Trophoblast cell (in vitro differentiated cells and primary cell): ENCODE measurements around the gene GSE1.

ENCODE experiments used
- DNase-seq, 2 donors: peaks; one replicate each; pipeline ENCODE4 v3.0.0-alpha.2; 2016
- H2AFZ ChIP-seq: 2 replicates; pipeline ENCODE4 v1.6.1; 2013; ENCODE audit warnings: low read length, moderate library complexity, mild to moderate bottlenecking; ENCODE audit not compliant: insufficient read depth, poor library complexity
- H2AK5ac ChIP-seq: 2 replicates; pipeline ENCODE4 v1.6.1; 2013; ENCODE audit warnings: mild to moderate bottlenecking, low read length
- H2BK120ac ChIP-seq: 2 replicates; pipeline ENCODE4 v1.6.1; 2013; ENCODE audit warnings: low read length, mild to moderate bottlenecking, moderate library complexity; ENCODE audit not compliant: insufficient read depth, poor library complexity
- H2BK12ac ChIP-seq: 2 replicates; pipeline ENCODE4 v1.6.1; 2013; ENCODE audit warnings: mild to moderate bottlenecking, low read length, moderate library complexity
- H2BK5ac ChIP-seq: 2 replicates; pipeline ENCODE4 v1.6.1; 2013; ENCODE audit warnings: low read length, low read depth, moderate library complexity, mild to moderate bottlenecking; ENCODE audit not compliant: poor library complexity
- H3K14ac ChIP-seq: 2 replicates; pipeline ENCODE4 v1.6.1; 2013; ENCODE audit warnings: mild to moderate bottlenecking, low read length
- H3K18ac ChIP-seq: 2 replicates; pipeline ENCODE4 v1.6.1; 2013; ENCODE audit warnings: mild to moderate bottlenecking, low read length
- H3K23ac ChIP-seq: 2 replicates; pipeline ENCODE4 v1.6.1; 2013; ENCODE audit warnings: low read length
- H3K27ac ChIP-seq: 2 replicates; pipeline ENCODE4 v1.5.1; 2013; ENCODE audit warnings: low read depth, mild to moderate bottlenecking, inconsistent platforms, low read length, moderate library complexity
- H3K27me3 ChIP-seq: 2 replicates; pipeline ENCODE4 v1.6.1; 2013; ENCODE audit warnings: inconsistent platforms, mild to moderate bottlenecking, low read length, moderate library complexity; ENCODE audit not compliant: insufficient read depth
- H3K36me3 ChIP-seq, 2 experiments: 1 replicate in 1 of 2; 2 replicates in 1 of 2; pipeline ENCODE4 v1.6.1; 2013; ENCODE audit warnings: low read length in 2 of 2, mild to moderate bottlenecking in 2 of 2, moderate library complexity in 1 of 2; ENCODE audit not compliant: insufficient read depth in 2 of 2, control insufficient read depth in 1 of 2
- H3K4ac ChIP-seq: 2 replicates; pipeline ENCODE4 v1.6.1; 2013; ENCODE audit warnings: low read depth, mild to moderate bottlenecking, low read length, moderate library complexity
- H3K4me1 ChIP-seq, 2 experiments: 1 replicate in 1 of 2; 2 replicates in 1 of 2; pipeline ENCODE4 v1.6.1; 2013; ENCODE audit warnings: low read length in 2 of 2, mild to moderate bottlenecking in 2 of 2, moderate library complexity in 1 of 2; ENCODE audit not compliant: insufficient read depth in 2 of 2, control insufficient read depth in 1 of 2
- H3K4me2 ChIP-seq: 2 replicates; pipeline ENCODE4 v1.6.1; 2013; ENCODE audit warnings: inconsistent platforms, mild to moderate bottlenecking, low read length, moderate library complexity
- H3K4me3 ChIP-seq: 2 replicates; pipeline ENCODE4 v1.5.1; 2013; ENCODE audit warnings: mild to moderate bottlenecking, low read depth, low read length, inconsistent platforms
- H3K79me1 ChIP-seq: one replicate; pipeline ENCODE4 v1.6.1; 2013; ENCODE audit warnings: low read length
- H3K79me2 ChIP-seq: 2 replicates; pipeline ENCODE4 v1.6.1; 2013; ENCODE audit warnings: low read length, mild to moderate bottlenecking; ENCODE audit not compliant: control insufficient read depth, insufficient read depth, poor library complexity
- H3K9ac ChIP-seq: 2 replicates; pipeline ENCODE4 v1.6.1; 2013; ENCODE audit warnings: mild to moderate bottlenecking, low read length
- H3K9me3 ChIP-seq: 2 replicates; pipeline ENCODE4 v1.6.1; 2013; ENCODE audit warnings: low read depth, mild to moderate bottlenecking, control low read depth, inconsistent platforms, low read length; ENCODE audit not compliant: insufficient read depth
- H4K12ac ChIP-seq: 2 replicates; pipeline ENCODE4 v1.6.1; 2013; ENCODE audit warnings: low read depth, mild to moderate bottlenecking, low read length, moderate library complexity
- H4K8ac ChIP-seq: 2 replicates; pipeline ENCODE4 v1.6.1; 2013; ENCODE audit warnings: low read depth, mild to moderate bottlenecking, low read length, moderate library complexity
- H4K91ac ChIP-seq: one replicate; pipeline ENCODE4 v1.6.1; 2013; ENCODE audit warnings: low read depth, mild to moderate bottlenecking, low read length, moderate library complexity
- WGBS: extraction: QIAGEN DNeasy Blood & Tissue Kit; methylation state at CpG from one replicate; pipeline ENCODE4 v1.1.7; 2013; ENCODE audit warnings: missing lambda C conversion rate; ENCODE audit not compliant: insufficient read length, insufficient coverage; ENCODE audit errors: extremely low coverage; 5-methylcytosine and 5-hydroxymethylcytosine counted together

GSE1 gene

DNA sequence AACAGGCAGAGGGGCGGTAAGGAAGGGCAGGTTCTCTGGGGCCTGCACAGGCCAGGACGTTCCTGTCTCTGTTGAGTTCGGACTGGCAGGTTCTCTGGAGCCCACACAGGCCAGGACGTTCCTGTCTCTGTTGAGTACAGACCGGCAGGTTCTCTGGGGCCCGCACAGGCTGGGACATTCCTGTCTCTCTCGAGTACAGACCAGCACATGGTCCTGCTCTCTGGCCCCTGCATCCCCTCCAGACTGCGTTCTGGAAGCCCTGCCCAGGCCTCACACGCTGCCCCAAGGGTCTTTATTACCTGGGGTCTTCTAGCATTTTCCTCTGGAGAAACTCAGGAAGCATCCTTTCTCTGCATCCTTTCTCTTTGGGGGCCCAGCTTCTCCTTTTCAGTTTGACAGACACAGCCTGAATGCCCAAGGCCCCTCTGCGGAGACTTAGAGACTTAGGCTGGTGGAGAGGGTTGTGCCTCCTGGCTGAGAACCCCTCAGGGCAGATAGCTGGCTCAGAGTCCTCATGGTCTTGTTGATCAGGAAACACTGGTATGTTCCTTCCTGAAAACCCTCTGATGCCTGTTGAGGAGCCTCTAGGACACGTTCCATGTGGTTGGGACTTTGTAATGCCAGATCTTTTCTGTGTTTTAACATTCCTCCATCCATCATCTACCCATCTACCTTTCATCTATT is 18.0 kb upstream of the GSE1 start:
- Histone ChIP-seq H2BK5ac (no peak overlapping the region), H3K18ac (no peak overlapping the region), H2AK5ac (no peak overlapping the region), H3K27ac (no peak overlapping the region), H3K9me3 (peaks cover 4% of the 10 kb centered on the region), H2AFZ (no peak overlapping the region), H3K4me2 (no peak overlapping the region), H3K4me3 (peak overlapping the region; percentile 5), H3K27me3 (no peaks in the 10 kb centered on the region), H3K79me2 (no peaks in the 10 kb centered on the region), H2BK120ac (no peak overlapping the region), H3K23ac (no peak overlapping the region), H3K4ac (no peak overlapping the region), H3K4me1 (peaks cover 2 to 8% of the 10 kb centered on the region in 2 experiments), H3K9ac (no peak overlapping the region), H4K12ac (no peak overlapping the region), H4K91ac (no peak overlapping the region), H3K79me1 (no peaks in the 10 kb centered on the region), H2BK12ac (no peak overlapping the region), H4K8ac (no peak overlapping the region), H3K14ac (no peak overlapping the region), H3K36me3 (peaks cover 0 to 6% of the 10 kb centered on the region in 2 experiments)
- no CpG with 5 or more reads among the region's 11 CpGs for WGBS
- peak; percentile 50 to 80 for DNase-seq

DNA sequence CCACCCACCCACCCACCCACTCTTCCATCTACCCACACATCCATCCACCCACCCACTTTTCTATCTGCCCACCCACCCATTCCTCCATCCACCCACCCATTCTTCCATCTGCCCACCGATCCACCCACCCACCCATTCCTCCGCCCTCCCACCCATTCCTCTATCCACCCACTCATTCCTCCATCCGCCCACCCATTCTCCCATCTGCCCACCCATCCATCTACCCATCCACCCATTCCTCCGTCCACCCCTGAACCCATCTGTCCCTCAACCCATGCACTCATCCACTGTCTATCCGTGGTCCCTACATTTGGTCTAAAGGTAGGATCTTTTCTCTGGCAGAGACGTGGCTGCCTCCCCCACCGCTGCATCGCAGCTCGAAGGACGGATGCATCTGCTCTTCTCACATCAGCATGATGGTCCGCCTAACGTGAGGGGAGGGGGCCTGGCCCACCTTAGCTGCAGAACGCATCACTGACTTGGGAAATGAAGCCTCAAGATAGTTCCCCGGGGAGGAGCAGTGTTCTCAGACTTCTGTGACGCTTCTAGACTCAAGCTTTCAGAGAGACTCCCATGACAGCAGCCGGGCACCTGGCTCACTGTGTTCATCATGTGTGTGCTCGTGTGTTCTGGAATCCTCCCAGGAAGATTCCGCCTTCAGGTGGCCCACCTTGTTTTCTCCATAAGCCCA is 17.2 kb upstream of the GSE1 start:
- no peak overlapping the region for H4K8ac ChIP-seq
- H3K9ac ChIP-seq = no peak overlapping the region
- no peak overlapping the region for H3K4ac ChIP-seq
- no peak overlapping the region for H2BK12ac ChIP-seq
- no peaks in the 10 kb centered on the region for H3K9me3 ChIP-seq
- H3K23ac ChIP-seq = no peak overlapping the region
- WGBS = 93% methylated on average over 3 of the region's 18 CpGs
- no peaks in the 10 kb centered on the region for H3K79me1 ChIP-seq
- H3K79me2 ChIP-seq = no peaks in the 10 kb centered on the region
- no peak overlapping the region for H3K4me3 ChIP-seq
- H4K12ac ChIP-seq = no peak overlapping the region
- no peak overlapping the region for H3K14ac ChIP-seq
- H3K4me1 ChIP-seq = peaks cover 2 to 8% of the 10 kb centered on the region in 2 experiments
- no peak overlapping the region for H3K18ac ChIP-seq
- H2BK5ac ChIP-seq = no peak overlapping the region
- DNase-seq = no peak
- no peak overlapping the region for H2AFZ ChIP-seq
- H3K27ac ChIP-seq = no peak overlapping the region
- no peaks in the 10 kb centered on the region for H3K27me3 ChIP-seq
- no peak overlapping the region for H4K91ac ChIP-seq
- no peak overlapping the region for H2AK5ac ChIP-seq
- H3K36me3 ChIP-seq = peaks cover 0 to 6% of the 10 kb centered on the region in 2 experiments
- no peak overlapping the region for H2BK120ac ChIP-seq
- H3K4me2 ChIP-seq = no peak overlapping the region

DNA sequence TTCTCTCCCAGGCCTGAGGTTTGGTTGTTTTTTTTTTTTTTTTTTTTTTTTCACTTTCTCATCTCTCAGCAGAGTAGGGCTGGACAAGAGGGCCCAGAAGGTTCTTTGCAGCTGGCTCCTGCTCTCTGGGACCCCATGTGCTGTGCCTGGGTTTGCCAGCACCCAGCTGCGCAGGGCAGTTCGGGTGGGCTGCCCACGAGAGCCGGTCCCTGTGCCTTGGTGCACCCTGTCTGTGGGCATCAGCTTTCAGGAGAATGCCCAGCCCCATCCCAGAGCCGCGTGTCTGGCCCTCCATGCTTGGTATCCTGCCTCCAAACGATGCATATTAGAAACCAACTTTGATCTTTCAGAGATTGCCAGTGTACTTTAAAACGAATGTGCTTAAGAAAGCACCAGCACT is 15.0 kb upstream of the GSE1 start:
- WGBS = no CpG with 5 or more reads among the region's 8 CpGs

DNA sequence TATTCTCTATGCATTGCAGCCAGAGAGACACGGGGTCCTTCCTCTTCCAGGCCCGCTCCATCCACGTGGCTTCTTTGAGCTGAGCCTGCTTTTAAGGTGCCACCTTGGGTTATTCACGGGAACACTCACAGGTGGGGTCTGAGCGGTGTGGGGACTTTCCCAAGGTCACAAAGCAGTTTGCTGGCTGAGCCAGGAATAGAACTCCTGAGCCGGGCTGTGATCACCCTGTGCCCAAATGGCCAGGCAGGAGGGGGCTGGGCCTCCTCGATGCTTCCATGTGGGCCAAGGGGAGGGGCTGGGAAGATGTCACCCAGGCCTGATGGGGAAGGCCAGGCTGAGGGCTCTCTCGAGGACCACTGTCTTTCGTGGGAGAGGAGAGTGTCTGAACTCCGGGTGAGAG is 13.0 kb upstream of the GSE1 start:
- Histone ChIP-seq H3K23ac (no peak overlapping the region), H3K79me1 (peaks cover 2% of the 10 kb centered on the region), H3K4me3 (no peak overlapping the region), H3K9me3 (no peaks in the 10 kb centered on the region), H2AFZ (no peak overlapping the region), H3K4ac (no peak overlapping the region), H4K8ac (no peak overlapping the region), H3K27ac (no peak overlapping the region), H3K4me1 (peaks cover 3 to 4% of the 10 kb centered on the region in 2 experiments), H2BK12ac (no peak overlapping the region), H3K14ac (no peak overlapping the region), H4K12ac (no peak overlapping the region), H3K4me2 (no peak overlapping the region), H2BK5ac (no peak overlapping the region), H3K9ac (no peak overlapping the region), H3K18ac (no peak overlapping the region), H2AK5ac (no peak overlapping the region), H3K27me3 (no peaks in the 10 kb centered on the region), H2BK120ac (no peak overlapping the region), H3K79me2 (no peaks in the 10 kb centered on the region), H4K91ac (no peak overlapping the region), H3K36me3 (peaks cover 0 to 6% of the 10 kb centered on the region in 2 experiments)
- no peak for DNase-seq
- no CpG with 5 or more reads among the region's 10 CpGs for WGBS

More for the DNA sequence above, 15.0 kb upstream of the GSE1 start:
- no peak overlapping the region for H2BK12ac ChIP-seq
- no peaks in the 10 kb centered on the region for H3K9me3 ChIP-seq
- H3K14ac ChIP-seq = no peak overlapping the region
- no peak overlapping the region for H2AFZ ChIP-seq
- DNase-seq = no peak
- H4K8ac ChIP-seq = no peak overlapping the region
- no peak overlapping the region for H2BK120ac ChIP-seq
- H3K27me3 ChIP-seq = no peaks in the 10 kb centered on the region
- H3K27ac ChIP-seq = no peak overlapping the region
- H3K4me2 ChIP-seq = no peak overlapping the region
- no peak overlapping the region for H2BK5ac ChIP-seq
- no peak overlapping the region for H3K9ac ChIP-seq
- peaks cover 2% of the 10 kb centered on the region for H3K79me1 ChIP-seq
- H4K12ac ChIP-seq = no peak overlapping the region
- H3K4me1 ChIP-seq = peaks cover 5 to 9% of the 10 kb centered on the region in 2 experiments
- H3K4ac ChIP-seq = no peak overlapping the region
- no peak overlapping the region for H4K91ac ChIP-seq
- no peak overlapping the region for H3K18ac ChIP-seq
- H3K4me3 ChIP-seq = no peak overlapping the region
- no peak overlapping the region for H3K23ac ChIP-seq
- no peak overlapping the region for H2AK5ac ChIP-seq
- H3K79me2 ChIP-seq = no peaks in the 10 kb centered on the region
- H3K36me3 ChIP-seq = peaks cover 0 to 6% of the 10 kb centered on the region in 2 experiments
